Keratinocyte (primary cell): Measurements from ENCODE around the gene CD99L2. TPM values are rescaled to one million over a fixed set of nuclear protein-coding genes. Genes with fewer than 3 reads are reported as not detected.

ENCODE experiments used
- DNase-seq: peaks from one replicate; pipeline ENCODE4 v3.0.0-alpha.2; 2011; ENCODE audit warnings: low read depth, missing footprints, low spot score
- FAIRE-seq: peaks from 2 replicates; lab custom pipeline; 2011; peaks lifted over from hg19 to GRCh38; lab: Jason Lieb, UNC
- H2AFZ ChIP-seq: 2 replicates; pipeline ENCODE4 v1.6.0; 2012; ENCODE audit warnings: low read length, control low read depth, inconsistent platforms; ENCODE audit not compliant: control insufficient read depth
- H3K27ac ChIP-seq: 2 replicates; pipeline ENCODE4 v1.5.1; 2011; ENCODE audit warnings: low read length; ENCODE audit not compliant: control insufficient read depth, insufficient read depth
- H3K27me3 ChIP-seq: 3 replicates; pipeline ENCODE4 v1.6.0; 2011; ENCODE audit warnings: low read length; ENCODE audit not compliant: control insufficient read depth, insufficient read depth; ENCODE audit errors: extremely low read depth
- H3K36me3 ChIP-seq, 2 experiments: 2 replicates in 1 of 2; 3 replicates in 1 of 2; pipeline ENCODE4 v1.5.1; 2011; ENCODE audit warnings: low read length in 2 of 2, mild to moderate bottlenecking in 1 of 2; ENCODE audit not compliant: control insufficient read depth in 2 of 2, insufficient read depth in 2 of 2; ENCODE audit errors: extremely low read depth in 1 of 2
- H3K4me1 ChIP-seq: 3 replicates; pipeline ENCODE4 v1.5.1; 2011; ENCODE audit warnings: low read length; ENCODE audit not compliant: control insufficient read depth, insufficient read depth; ENCODE audit errors: extremely low read depth
- H3K4me2 ChIP-seq: 3 replicates; pipeline ENCODE4 v1.6.0; 2011; ENCODE audit warnings: low read depth, low read length; ENCODE audit not compliant: control insufficient read depth, insufficient read depth; ENCODE audit errors: extremely low read depth
- H3K4me3 ChIP-seq, 3 experiments: fragments of 200-600 bp in 1 of 3; sonication (generic) in 1 of 3; 2 replicates in 2 of 3; 3 replicates in 1 of 3; pipeline ENCODE4 v1.5.1; 2011 to 2016; ENCODE audit warnings: low read length in 3 of 3, mild to moderate bottlenecking in 3 of 3, control low read depth in 2 of 3, inconsistent platforms in 1 of 3, low read depth in 1 of 3, mixed read lengths in 1 of 3, mixed run types in 1 of 3, moderate library complexity in 1 of 3; ENCODE audit not compliant: control insufficient read depth in 2 of 3, insufficient read depth in 2 of 3; ENCODE audit errors: extremely low read depth in 1 of 3
- H3K79me2 ChIP-seq: 2 replicates; pipeline ENCODE4 v1.6.0; 2012; ENCODE audit warnings: low read length; ENCODE audit not compliant: control insufficient read depth, insufficient read depth
- H3K9ac ChIP-seq: 3 replicates; pipeline ENCODE4 v1.6.0; 2011; ENCODE audit warnings: low read length; ENCODE audit not compliant: control insufficient read depth, insufficient read depth; ENCODE audit errors: extremely low read depth
- H3K9me1 ChIP-seq: 3 replicates; pipeline ENCODE4 v1.6.0; 2011; ENCODE audit warnings: low read length; ENCODE audit not compliant: control insufficient read depth, insufficient read depth; ENCODE audit errors: extremely low read depth
- H3K9me3 ChIP-seq: 2 replicates; pipeline ENCODE4 v1.5.1; 2012; ENCODE audit warnings: low read depth, low read length; ENCODE audit not compliant: control insufficient read depth
- H4K20me1 ChIP-seq: 3 replicates; pipeline ENCODE4 v1.6.0; 2011; ENCODE audit warnings: low read length; ENCODE audit not compliant: control insufficient read depth, insufficient read depth; ENCODE audit errors: extremely low read depth
- CTCF ChIP-seq, 3 experiments: IDR thresholded peaks in 1 of 3; conservative IDR thresholded peaks in 1 of 3; optimal IDR thresholded peaks in 1 of 3; 2 replicates in 2 of 3; 3 replicates in 1 of 3; pipeline versions ENCODE3 to v1.5.1; 2011; ENCODE audit warnings: low read length in 3 of 3, mild to moderate bottlenecking in 3 of 3, moderate library complexity in 2 of 3, control low read depth in 1 of 3, inconsistent platforms in 1 of 3; ENCODE audit not compliant: insufficient read depth in 2 of 3; ENCODE audit errors: extremely low read depth in 1 of 3
- EZH2 ChIP-seq: IDR thresholded peaks from one replicate; pipeline ENCODE4 v1.6.1; 2012; ENCODE audit warnings: inconsistent platforms, mild to moderate bottlenecking, low read length, moderate library complexity
- dilution Hi-C: fragments of 300-500 bp; cut with MboI; formaldehyde crosslinking; loops from one replicate; pipeline ENCODE4 v1.7.0; 2020; ENCODE audit warnings: low sequenced_read_pairs; ENCODE audit not compliant: extremely low pct_ligation_motif_present
- polyA plus RNA-seq, 5 experiments: library from polyadenylated mRNA; depleted of rRNA in 3 of 5; stranded (reverse) in 3 of 5; stranded (forward) in 1 of 5; unstranded in 1 of 5; fragments of >200 nt; gene quantifications; 1 replicate in 1 of 5; 2 replicates in 3 of 5; 3 replicates in 1 of 5; pipeline versions ENCODE4 v1.2.1 to v1.2.3, GENCODE V29; 2011 to 2012; ENCODE audit warnings: missing spikeins in 2 of 5, low read depth in 1 of 5, low replicate concordance in 1 of 5

The CD99L2 gene
- polyA plus RNA-seq, 1 donor (not counting 4 experiments of a cell fraction or from before 2014, with no cell fraction given): 14.4 TPM

GRCh38 chrX:150940844-150941495 is 42.5 kb upstream of the CD99L2 start:
- dilution Hi-C loops: no loop called here

GRCh38 chrX:150936556-150936955 is 38.1 kb upstream of the CD99L2 start:
- FAIRE-seq (no peak), DNase-seq (no peak)
- H3K9ac ChIP-seq: no peak overlapping the region
- no peak overlapping the region for H2AFZ ChIP-seq
- H3K9me1 ChIP-seq: no peaks in the 10 kb centered on the region
- no peak overlapping the region for H3K27ac ChIP-seq
- H4K20me1 ChIP-seq: no peaks in the 10 kb centered on the region
- H3K27me3 ChIP-seq: no peaks in the 10 kb centered on the region
- no peak overlapping the region for H3K4me2 ChIP-seq
- no peaks in the 10 kb centered on the region for H3K9me3 ChIP-seq
- dilution Hi-C loops: no loop called here
- no peaks in the 10 kb centered on the region for H3K79me2 ChIP-seq
- H3K36me3 ChIP-seq: no peaks in the 10 kb centered on the region
- TF ChIP-seq EZH2 (no peak), CTCF (optimal IDR thresholded peaks at IDR 0.05 in 1 of 3, IDR thresholded peaks at IDR 0.05 in 1 of 3, conservative IDR thresholded peaks at IDR 0.05 in 1 of 3; ENCODE audit: extremely low read depth in 1 of 3, insufficient read depth in 2 of 3, low read length in 3 of 3) (no peak)
- H3K4me1 ChIP-seq: no peaks in the 10 kb centered on the region
- H3K4me3 ChIP-seq: no peak overlapping the region

More at GRCh38 chrX:150940844-150941495, 42.5 kb upstream of the CD99L2 start:
- H3K36me3 ChIP-seq: no peaks in the 10 kb centered on the region
- TF ChIP-seq EZH2 (no peak), CTCF (optimal IDR thresholded peaks at IDR 0.05 in 1 of 3, IDR thresholded peaks at IDR 0.05 in 1 of 3, conservative IDR thresholded peaks at IDR 0.05 in 1 of 3; ENCODE audit: extremely low read depth in 1 of 3, insufficient read depth in 2 of 3, low read length in 3 of 3) (no peak)
- H3K9ac ChIP-seq: no peak overlapping the region
- no peaks in the 10 kb centered on the region for H4K20me1 ChIP-seq
- H3K79me2 ChIP-seq: no peaks in the 10 kb centered on the region
- no peaks in the 10 kb centered on the region for H3K27me3 ChIP-seq
- no peaks in the 10 kb centered on the region for H3K9me3 ChIP-seq
- no peak overlapping the region for H3K27ac ChIP-seq
- no peaks in the 10 kb centered on the region for H3K4me1 ChIP-seq
- H3K4me2 ChIP-seq: no peak overlapping the region
- H2AFZ ChIP-seq: no peak overlapping the region
- DNase-seq (no peak), FAIRE-seq (no peak)
- no peak overlapping the region for H3K4me3 ChIP-seq
- no peaks in the 10 kb centered on the region for H3K9me1 ChIP-seq
